NCI-H1436 (cell line): Measurements from ENCODE around the gene FETUB.
"Not testable (repeated sequence)": the region's sequence is repeated elsewhere in the genome, so short reads cannot be mapped to it uniquely, and the experiment has no call there.

ENCODE experiments used
- DNase-seq: peaks from one replicate; lab custom pipeline; 2025; lab: John Stamatoyannopoulos, UW

Gene FETUB

DNA sequence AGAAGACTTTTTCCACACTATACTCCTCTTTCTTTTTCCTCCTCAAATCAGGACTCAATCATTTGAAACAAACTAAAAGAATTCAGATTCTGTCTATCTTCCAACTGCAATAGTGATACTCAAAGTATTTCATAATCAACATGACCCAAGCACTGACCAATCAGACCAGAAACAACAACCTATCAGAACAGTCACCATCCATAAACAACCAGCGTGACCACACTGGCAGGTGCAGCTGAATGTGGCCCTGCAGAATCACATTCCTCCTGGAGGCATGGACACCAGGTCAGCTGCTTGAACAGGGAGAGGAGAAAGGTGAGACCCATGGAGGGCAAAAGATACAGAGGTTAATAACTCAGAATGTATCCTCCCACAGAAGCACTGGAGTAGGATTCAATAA is 39.0 kb downstream of the FETUB start:
- no peak for DNase-seq

GRCh38 chr3:186680869-186681268 is 40.7 kb downstream of the FETUB start:
- no peak for DNase-seq

GRCh38 chr3:186682812-186683211 is 42.6 kb downstream of the FETUB start:
- no peak for DNase-seq

DNA sequence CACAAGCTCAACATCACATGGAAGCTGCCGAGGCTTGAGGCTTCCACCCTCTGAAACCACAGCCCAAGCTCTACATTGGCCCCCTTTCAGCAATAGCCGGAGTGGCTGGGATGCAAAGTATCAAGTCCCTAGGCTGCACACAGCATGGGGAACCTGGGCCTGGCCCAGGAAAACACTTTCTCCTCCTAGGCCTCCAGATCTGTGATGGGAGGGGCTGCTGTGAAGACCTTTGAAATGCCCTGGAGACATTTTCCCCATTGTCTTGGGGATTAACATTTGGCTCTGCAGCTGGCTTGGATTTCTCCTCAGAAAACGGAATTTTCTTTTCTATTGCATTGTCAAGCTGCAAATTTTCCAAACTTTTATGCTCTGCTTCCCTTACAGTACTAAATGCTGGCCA is 43.8 kb downstream of the FETUB start:
- DNase-seq = no peak

- not testable (repeated sequence) for DNase-seq
These were observed 46.3 kb downstream of the FETUB start for GRCh38 chr3:186686475-186686874.

GRCh38 chr3:186687120-186687651 is 47.0 kb downstream of the FETUB start:
- no peak for DNase-seq

DNA sequence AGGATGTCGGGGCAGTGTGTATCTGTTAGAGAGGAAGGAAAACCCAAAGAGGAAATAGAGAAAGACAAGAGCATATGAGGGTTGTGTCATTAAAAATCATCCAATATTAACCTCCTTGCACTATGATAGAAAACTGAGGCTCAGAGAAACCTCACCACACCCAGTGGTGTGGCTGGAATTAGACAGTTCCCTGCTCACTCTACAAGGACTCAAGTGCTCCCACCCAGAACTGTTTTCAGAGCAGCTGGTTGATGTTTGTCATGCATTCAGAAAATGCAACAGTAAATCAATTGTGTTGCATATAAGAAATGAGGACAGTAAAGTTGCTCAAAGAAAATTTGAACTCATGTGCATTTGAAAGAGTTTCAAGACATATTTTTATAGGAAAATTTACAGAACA is 50.1 kb downstream of the FETUB start:
- DNase-seq = not testable (repeated sequence)

DNA sequence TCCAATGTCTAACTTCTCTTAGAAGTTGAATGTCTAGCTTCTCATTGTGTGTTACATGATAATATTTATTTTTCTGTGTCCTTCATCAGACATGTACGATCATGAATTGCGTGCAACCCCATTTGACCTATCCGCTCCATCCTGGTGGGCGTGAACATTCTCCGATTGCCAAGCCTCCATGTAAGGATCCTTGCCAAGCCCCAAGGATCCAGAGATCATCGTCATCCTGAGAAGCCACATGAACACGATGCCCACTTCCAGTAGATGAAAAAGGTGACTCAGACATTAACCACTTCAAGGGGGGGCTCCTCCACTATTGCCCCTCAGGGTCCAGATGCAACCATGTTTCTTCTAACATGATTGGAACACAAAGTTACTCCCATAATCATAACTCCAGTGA is 51.5 kb downstream of the FETUB start:
- no peak for DNase-seq

DNA sequence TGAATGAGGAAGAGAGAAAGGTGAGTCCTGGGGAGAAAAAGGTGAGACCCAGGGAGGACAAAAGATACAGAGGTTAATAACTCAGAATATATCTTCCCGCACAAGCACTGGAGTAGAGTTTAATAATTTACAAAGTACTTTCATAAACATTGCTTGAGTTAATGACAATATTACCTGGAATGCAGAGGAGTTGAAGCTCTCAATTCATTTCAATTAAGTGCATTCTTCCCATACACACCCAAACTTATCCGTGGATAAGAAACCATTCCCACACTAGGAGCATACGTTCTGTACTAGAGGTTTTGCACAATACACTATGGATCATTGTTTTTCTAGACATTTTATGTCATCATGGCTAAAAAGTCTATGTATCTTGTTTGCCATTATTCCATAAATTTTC is 53.6 kb downstream of the FETUB start:
- no peak for DNase-seq

- DNase-seq = no peak
These were observed 54.3 kb downstream of the FETUB start for GRCh38 chr3:186694288-186695032.

GRCh38 chr3:186696522-186696921 is 56.3 kb downstream of the FETUB start:
- no peak for DNase-seq

DNA sequence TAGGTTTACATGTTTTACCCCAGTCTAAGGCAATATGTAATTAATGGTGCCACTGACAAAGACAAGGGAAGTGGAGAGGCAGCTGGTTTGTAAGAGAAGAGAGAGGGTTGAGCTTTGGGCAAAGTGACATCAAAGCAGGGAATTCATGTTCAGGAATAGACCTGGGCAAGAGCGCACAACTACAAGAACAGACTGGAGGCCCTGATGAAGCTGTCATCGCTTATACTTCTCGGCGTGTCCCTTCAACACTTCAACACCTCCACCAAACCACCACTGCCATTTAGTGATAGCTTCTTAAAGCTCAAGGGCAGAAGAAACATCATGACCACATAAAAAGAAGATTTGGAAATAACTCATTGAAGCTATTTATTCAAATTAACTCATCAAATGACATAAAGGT is 57.3 kb downstream of the FETUB start:
- no peak for DNase-seq

DNA sequence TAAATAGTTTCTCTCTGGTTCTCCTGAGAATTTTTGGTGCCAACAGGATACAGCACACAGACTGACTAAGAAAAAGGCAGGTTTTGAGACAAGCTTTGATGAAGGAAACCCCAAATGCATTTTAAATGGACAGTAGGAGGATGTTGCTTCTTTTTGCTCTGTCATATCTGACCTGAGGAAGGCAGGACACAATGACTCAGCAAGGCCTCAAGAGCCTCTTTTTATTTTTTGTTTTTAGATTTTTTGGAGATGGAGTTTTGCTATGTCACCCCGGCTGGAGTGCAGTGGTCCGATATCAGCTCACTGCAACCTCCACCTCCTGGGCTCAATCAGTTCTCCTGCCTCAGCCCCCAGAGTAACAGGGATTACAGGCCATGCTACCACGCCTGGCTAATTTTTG is 60.1 kb downstream of the FETUB start:
- no peak for DNase-seq

GRCh38 chr3:186702451-186702850 is 62.3 kb downstream of the FETUB start:
- DNase-seq = not testable (repeated sequence)
